ENCODE results near the gene UBC.
"Not testable (repeated sequence)": the region's sequence is repeated elsewhere in the genome, so short reads cannot be mapped to it uniquely, and the experiment has no call there.

Gene UBC

GRCh38 chr12:124947561-124948398 is 33.3 kb upstream of the UBC start:
- H3K9ac ChIP-seq (ENCODE audit: low read length), result no peak overlapping the region
- no peaks in the 10 kb centered on the region for H3K9me3 ChIP-seq (ENCODE audit: low read length)
- no peak overlapping the region for H3K4me3 ChIP-seq (ENCODE audit: low read depth in 1 of 2, low read length in 2 of 2)
- H3K27ac ChIP-seq (ENCODE audit: low read depth, low read length), result no peak overlapping the region
- no peaks in the 10 kb centered on the region for H3K27me3 ChIP-seq (ENCODE audit: control insufficient read depth in 1 of 2, insufficient read depth in 2 of 2, low read length in 2 of 2)
- H3K4me1 ChIP-seq (ENCODE audit: insufficient read depth, low read length), result no peaks in the 10 kb centered on the region
- H3K36me3 ChIP-seq (ENCODE audit: insufficient read depth, low read length), result peaks cover 20% of the 10 kb centered on the region

GRCh38 chr12:124947013-124947412 is 32.6 kb upstream of the UBC start:
- Histone ChIP-seq H3K36me3 (ENCODE audit: insufficient read depth, low read length) (peaks cover 20% of the 10 kb centered on the region), H3K27me3 (ENCODE audit: control insufficient read depth in 1 of 2, insufficient read depth in 2 of 2, low read length in 2 of 2) (no peaks in the 10 kb centered on the region), H3K4me3 (ENCODE audit: low read depth in 1 of 2, low read length in 2 of 2) (no peak overlapping the region), H3K27ac (ENCODE audit: low read depth, low read length) (no peak overlapping the region), H3K9me3 (ENCODE audit: low read length) (no peaks in the 10 kb centered on the region), H3K4me1 (ENCODE audit: insufficient read depth, low read length) (no peaks in the 10 kb centered on the region), H3K9ac (ENCODE audit: low read length) (no peak overlapping the region)

GRCh38 chr12:124946447-124946793 is 32.0 kb upstream of the UBC start:
- no peak overlapping the region for H3K27ac ChIP-seq (ENCODE audit: low read depth, low read length)
- no peaks in the 10 kb centered on the region for H3K27me3 ChIP-seq (ENCODE audit: control insufficient read depth in 1 of 2, insufficient read depth in 2 of 2, low read length in 2 of 2)
- H3K4me1 ChIP-seq (ENCODE audit: insufficient read depth, low read length), result no peaks in the 10 kb centered on the region
- H3K36me3 ChIP-seq (ENCODE audit: insufficient read depth, low read length), result peaks cover 20% of the 10 kb centered on the region
- H3K9me3 ChIP-seq (ENCODE audit: low read length), result no peaks in the 10 kb centered on the region
- H3K9ac ChIP-seq (ENCODE audit: low read length), result no peak overlapping the region
- H3K4me3 ChIP-seq (ENCODE audit: low read depth in 1 of 2, low read length in 2 of 2), result no peak overlapping the region

- Histone ChIP-seq H3K9ac (ENCODE audit: low read length) (no peak overlapping the region), H3K27ac (ENCODE audit: low read depth, low read length) (peak overlapping the region; percentile 54), H3K36me3 (ENCODE audit: insufficient read depth, low read length) (no peaks in the 10 kb centered on the region)
Observed at GRCh38 chr12:124941170-124941527, 26.7 kb upstream of the UBC start.

GRCh38 chr12:124940393-124941169 is 26.1 kb upstream of the UBC start:
- no peaks in the 10 kb centered on the region for H3K9me3 ChIP-seq (ENCODE audit: low read length)
- peaks cover 9% of the 10 kb centered on the region for H3K4me1 ChIP-seq (ENCODE audit: insufficient read depth, low read length)
- peak overlapping the region; percentile 97 for H3K27ac ChIP-seq (ENCODE audit: low read depth, low read length)

More at GRCh38 chr12:124941170-124941527, 26.7 kb upstream of the UBC start:
- Histone ChIP-seq H3K9me3 (ENCODE audit: low read length) (no peaks in the 10 kb centered on the region), H3K4me1 (ENCODE audit: insufficient read depth, low read length) (peaks cover 9% of the 10 kb centered on the region), H3K4me3 (ENCODE audit: low read depth in 1 of 2, low read length in 2 of 2) (peak overlapping the region in 1 of 2 donors; percentile 91), H3K27me3 (ENCODE audit: control insufficient read depth in 1 of 2, insufficient read depth in 2 of 2, low read length in 2 of 2) (no peaks in the 10 kb centered on the region)

GRCh38 chr12:124940143-124940392 is 25.6 kb upstream of the UBC start:
- H3K36me3 ChIP-seq (ENCODE audit: insufficient read depth, low read length), result no peaks in the 10 kb centered on the region
- peak overlapping the region; percentile 97 for H3K27ac ChIP-seq (ENCODE audit: low read depth, low read length)
- no peaks in the 10 kb centered on the region for H3K9me3 ChIP-seq (ENCODE audit: low read length)
- peaks cover 9% of the 10 kb centered on the region for H3K4me1 ChIP-seq (ENCODE audit: insufficient read depth, low read length)
- H3K9ac ChIP-seq (ENCODE audit: low read length), result peak overlapping the region; percentile 80
- H3K4me3 ChIP-seq (ENCODE audit: low read depth in 1 of 2, low read length in 2 of 2), result peak overlapping the region; percentile 82 to 91
- H3K27me3 ChIP-seq (ENCODE audit: control insufficient read depth in 1 of 2, insufficient read depth in 2 of 2, low read length in 2 of 2), result no peaks in the 10 kb centered on the region

More at GRCh38 chr12:124940393-124941169, 26.1 kb upstream of the UBC start:
- Histone ChIP-seq H3K36me3 (ENCODE audit: insufficient read depth, low read length) (no peaks in the 10 kb centered on the region), H3K9ac (ENCODE audit: low read length) (peak overlapping the region; percentile 80), H3K27me3 (ENCODE audit: control insufficient read depth in 1 of 2, insufficient read depth in 2 of 2, low read length in 2 of 2) (no peaks in the 10 kb centered on the region), H3K4me3 (ENCODE audit: low read depth in 1 of 2, low read length in 2 of 2) (peak overlapping the region; percentile 82 to 91)

- Histone ChIP-seq H3K27ac (ENCODE audit: low read depth, low read length) (peak overlapping the region; percentile 97), H3K36me3 (ENCODE audit: insufficient read depth, low read length) (no peaks in the 10 kb centered on the region), H3K4me1 (ENCODE audit: insufficient read depth, low read length) (peaks cover 9% of the 10 kb centered on the region), H3K4me3 (ENCODE audit: low read depth in 1 of 2, low read length in 2 of 2) (peak overlapping the region; percentile 82 to 91), H3K9me3 (ENCODE audit: low read length) (no peaks in the 10 kb centered on the region), H3K9ac (ENCODE audit: low read length) (peak overlapping the region; percentile 80), H3K27me3 (ENCODE audit: control insufficient read depth in 1 of 2, insufficient read depth in 2 of 2, low read length in 2 of 2) (no peaks in the 10 kb centered on the region)
Observed at GRCh38 chr12:124939421-124940142, 25.1 kb upstream of the UBC start.

GRCh38 chr12:124939079-124939420 is 24.6 kb upstream of the UBC start:
- no peaks in the 10 kb centered on the region for H3K27me3 ChIP-seq (ENCODE audit: control insufficient read depth in 1 of 2, insufficient read depth in 2 of 2, low read length in 2 of 2)
- H3K27ac ChIP-seq (ENCODE audit: low read depth, low read length), result peak overlapping the region; percentile 97
- H3K4me3 ChIP-seq (ENCODE audit: low read depth in 1 of 2, low read length in 2 of 2), result peak overlapping the region; percentile 82 to 91
- no peaks in the 10 kb centered on the region for H3K36me3 ChIP-seq (ENCODE audit: insufficient read depth, low read length)
- peaks cover 9% of the 10 kb centered on the region for H3K4me1 ChIP-seq (ENCODE audit: insufficient read depth, low read length)
- peak overlapping the region; percentile 80 for H3K9ac ChIP-seq (ENCODE audit: low read length)
- no peaks in the 10 kb centered on the region for H3K9me3 ChIP-seq (ENCODE audit: low read length)

- H3K27me3 ChIP-seq (ENCODE audit: control insufficient read depth in 1 of 2, insufficient read depth in 2 of 2, low read length in 2 of 2), result no peaks in the 10 kb centered on the region
- no peaks in the 10 kb centered on the region for H3K9me3 ChIP-seq (ENCODE audit: low read length)
- peak overlapping the region; percentile 82 to 91 for H3K4me3 ChIP-seq (ENCODE audit: low read depth in 1 of 2, low read length in 2 of 2)
- H3K27ac ChIP-seq (ENCODE audit: low read depth, low read length), result peak overlapping the region; percentile 97
- H3K4me1 ChIP-seq (ENCODE audit: insufficient read depth, low read length), result peaks cover 9% of the 10 kb centered on the region
- H3K36me3 ChIP-seq (ENCODE audit: insufficient read depth, low read length), result no peaks in the 10 kb centered on the region
- peak overlapping the region; percentile 80 for H3K9ac ChIP-seq (ENCODE audit: low read length)
Observed at GRCh38 chr12:124938587-124938986, 24.1 kb upstream of the UBC start.

GRCh38 chr12:124938108-124938507 is 23.7 kb upstream of the UBC start:
- Histone ChIP-seq H3K4me3 (ENCODE audit: low read depth in 1 of 2, low read length in 2 of 2) (no peak overlapping the region), H3K36me3 (ENCODE audit: insufficient read depth, low read length) (no peaks in the 10 kb centered on the region), H3K4me1 (ENCODE audit: insufficient read depth, low read length) (peaks cover 9% of the 10 kb centered on the region), H3K9ac (ENCODE audit: low read length) (no peak overlapping the region), H3K9me3 (ENCODE audit: low read length) (no peaks in the 10 kb centered on the region), H3K27me3 (ENCODE audit: control insufficient read depth in 1 of 2, insufficient read depth in 2 of 2, low read length in 2 of 2) (no peaks in the 10 kb centered on the region), H3K27ac (ENCODE audit: low read depth, low read length) (peak overlapping the region; percentile 97)

GRCh38 chr12:124931528-124931927 is 17.1 kb upstream of the UBC start:
- H3K4me3 ChIP-seq (ENCODE audit: low read depth in 1 of 2, low read length in 2 of 2); H3K4me1 ChIP-seq (ENCODE audit: insufficient read depth, low read length); H3K27me3 ChIP-seq (ENCODE audit: control insufficient read depth in 1 of 2, insufficient read depth in 2 of 2, low read length in 2 of 2); H3K9me3 ChIP-seq (ENCODE audit: low read length); H3K36me3 ChIP-seq (ENCODE audit: insufficient read depth, low read length); H3K27ac ChIP-seq (ENCODE audit: low read depth, low read length); H3K9ac ChIP-seq (ENCODE audit: low read length): not testable (repeated sequence)

All from muscle layer of colon (tissue), 2 donors.